Stomach (tissue), 9 donors: ENCODE results near the gene PTPRT. TPM values are rescaled to one million over a fixed set of nuclear protein-coding genes. Genes with fewer than 3 reads are reported as not detected.

Source experiments
- DNase-seq, 2 donors: peaks; one replicate each; pipeline versions ENCODE4 v3.0.0 to v3.0.0-alpha.2; 2013 to 2019
- H3K27ac ChIP-seq, 5 donors: fragments of 200-600 bp in 4 of 5; sonication (generic) in 4 of 5; one replicate each; pipeline ENCODE4 v1.5.1; 2013 to 2019; ENCODE audit warnings: mild to moderate bottlenecking in 1 of 5, moderate library complexity in 1 of 5
- H3K27me3 ChIP-seq, 3 donors: fragments of 200-600 bp; sonication (generic); one replicate each; pipeline ENCODE4 v1.5.1; 2017 to 2019; ENCODE audit warnings: mixed run types in 1 of 3
- H3K36me3 ChIP-seq, 4 donors: fragments of 200-600 bp; sonication (generic); 1 replicate in 3 of 4; 2 replicates in 1 of 4; pipeline ENCODE4 v1.5.1; 2016 to 2019
- H3K4me1 ChIP-seq, 4 donors: fragments of 200-600 bp; sonication (generic); one replicate each; pipeline ENCODE4 v1.5.1; 2016 to 2019
- H3K4me3 ChIP-seq, 4 donors: fragments of 200-600 bp; sonication (generic) in 3 of 4; one replicate each; pipeline ENCODE4 v1.5.1; 2016 to 2019; ENCODE audit warnings: mild to moderate bottlenecking in 1 of 4
- H3K9me3 ChIP-seq, 4 donors: fragments of 200-600 bp; sonication (generic); one replicate each; pipeline ENCODE4 v1.5.1; 2016 to 2019
- EP300 ChIP-seq: sonication (generic); formaldehyde crosslinking; IDR thresholded peaks from one replicate; pipeline ENCODE4 v1.6.1; 2017; ENCODE audit warnings: antibody characterized with exemption
- POLR2A ChIP-seq, 4 donors: fragments of 450-650 bp; IDR thresholded peaks; one replicate each; pipeline ENCODE4 v1.6.1; 2016; ENCODE audit warnings: antibody characterized with exemption in 4 of 4, control low read depth in 2 of 4, mild to moderate bottlenecking in 1 of 4, moderate library complexity in 1 of 4
- POLR2AphosphoS5 ChIP-seq, 3 donors: sonication (generic); formaldehyde crosslinking; IDR thresholded peaks; one replicate each; pipeline ENCODE4 v1.6.1; 2016; ENCODE audit warnings: antibody characterized with exemption in 3 of 3
- WGBS, 5 donors: extraction: QIAGEN DNeasy Blood & Tissue Kit in 3 of 5; methylation state at CpG; one replicate each; pipeline versions ENCODE4 v1.1.5 to v1.1.7; 2013 to 2018; 5-methylcytosine and 5-hydroxymethylcytosine counted together
- intact Hi-C: fragments of 100-400 bp; cut with DNase I; formaldehyde crosslinking; loops from one replicate; pipeline ENCODE4 v1.15.1; 2023; ENCODE audit warnings: low total_unique reads
- polyA plus RNA-seq, 3 donors: library from polyadenylated mRNA; stranded (reverse); fragments of 200-250 nt; gene quantifications; one replicate each; pipeline ENCODE4 v1.2.3, GENCODE V29; 2013
- total RNA-seq, 5 donors: library from RNA; depleted of rRNA; stranded (reverse); fragments of >200 nt; gene quantifications; one replicate each; pipeline versions ENCODE4 v1.1.0 to v1.2.3, GENCODE V29; 2014 to 2016
- TF ChIP-seq, protein P1 (sequence below), 7 experiments: fragments of 450-650 bp in 4 of 7; fragments of 200-600 bp in 3 of 7; sonication (generic) in 3 of 7; IDR thresholded peaks; one replicate each; pipeline ENCODE4 v1.5.1; 2016 to 2019; ENCODE audit warnings: antibody characterized with exemption in 7 of 7, control low read depth in 2 of 7, mild to moderate bottlenecking in 1 of 7
- donor health status: healthy with polysubstance abuse.
- donor health status: Bipolar disorder and iron deficiency.
- donor health status: healthy.

The PTPRT gene
- total and polyA plus RNA-seq, 8 donors, result 0.05 to 11.6 (median 1.7) TPM; not detected in 2

DNA sequence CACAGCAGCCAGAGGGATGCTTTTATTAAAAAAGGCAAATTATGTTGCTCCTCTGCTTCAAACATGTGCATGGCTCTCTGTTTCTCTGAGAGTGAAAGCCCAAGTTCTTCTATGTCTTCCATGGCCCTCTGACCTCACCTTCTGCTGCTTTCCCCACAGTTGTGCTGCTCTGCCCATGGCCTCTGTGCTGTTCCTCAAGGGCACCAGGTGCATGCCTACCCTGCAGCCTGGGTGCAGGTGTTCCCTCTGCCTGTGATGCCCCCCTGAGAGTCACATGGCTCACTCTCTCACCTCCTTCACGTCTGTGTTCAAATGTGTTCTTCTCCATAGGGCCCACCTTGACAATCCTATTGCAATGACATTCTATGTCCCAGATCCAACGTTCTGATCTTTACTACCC lies 1094.5 kb downstream of the PTPRT start:
- Histone ChIP-seq H3K9me3 (no peaks in the 10 kb centered on the region), H3K4me3 (no peak overlapping the region), H3K4me1 (peaks cover 0 to 4% (median 0%) of the 10 kb centered on the region in 4 donors), H3K27ac (no peak overlapping the region), H3K36me3 (no peaks in the 10 kb centered on the region), H3K27me3 (peaks cover 0 to 9% (median 0%) of the 10 kb centered on the region in 3 donors)
- no peak for TF ChIP-seq POLR2A (IDR thresholded peaks at IDR 0.05)
- no peak for TF ChIP-seq EP300
- TF ChIP-seq, protein P1, sequence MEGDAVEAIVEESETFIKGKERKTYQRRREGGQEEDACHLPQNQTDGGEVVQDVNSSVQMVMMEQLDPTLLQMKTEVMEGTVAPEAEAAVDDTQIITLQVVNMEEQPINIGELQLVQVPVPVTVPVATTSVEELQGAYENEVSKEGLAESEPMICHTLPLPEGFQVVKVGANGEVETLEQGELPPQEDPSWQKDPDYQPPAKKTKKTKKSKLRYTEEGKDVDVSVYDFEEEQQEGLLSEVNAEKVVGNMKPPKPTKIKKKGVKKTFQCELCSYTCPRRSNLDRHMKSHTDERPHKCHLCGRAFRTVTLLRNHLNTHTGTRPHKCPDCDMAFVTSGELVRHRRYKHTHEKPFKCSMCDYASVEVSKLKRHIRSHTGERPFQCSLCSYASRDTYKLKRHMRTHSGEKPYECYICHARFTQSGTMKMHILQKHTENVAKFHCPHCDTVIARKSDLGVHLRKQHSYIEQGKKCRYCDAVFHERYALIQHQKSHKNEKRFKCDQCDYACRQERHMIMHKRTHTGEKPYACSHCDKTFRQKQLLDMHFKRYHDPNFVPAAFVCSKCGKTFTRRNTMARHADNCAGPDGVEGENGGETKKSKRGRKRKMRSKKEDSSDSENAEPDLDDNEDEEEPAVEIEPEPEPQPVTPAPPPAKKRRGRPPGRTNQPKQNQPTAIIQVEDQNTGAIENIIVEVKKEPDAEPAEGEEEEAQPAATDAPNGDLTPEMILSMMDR (IDR thresholded peaks at IDR 0.05), result no peak
- TF ChIP-seq POLR2AphosphoS5 (IDR thresholded peaks at IDR 0.05), result no peak
- intact Hi-C loops, result no loop called here
- WGBS, 5 donors, result 67 to 81% (median 78%) methylated on average over 2 of the region's 2 CpGs
- no peak for DNase-seq

DNA sequence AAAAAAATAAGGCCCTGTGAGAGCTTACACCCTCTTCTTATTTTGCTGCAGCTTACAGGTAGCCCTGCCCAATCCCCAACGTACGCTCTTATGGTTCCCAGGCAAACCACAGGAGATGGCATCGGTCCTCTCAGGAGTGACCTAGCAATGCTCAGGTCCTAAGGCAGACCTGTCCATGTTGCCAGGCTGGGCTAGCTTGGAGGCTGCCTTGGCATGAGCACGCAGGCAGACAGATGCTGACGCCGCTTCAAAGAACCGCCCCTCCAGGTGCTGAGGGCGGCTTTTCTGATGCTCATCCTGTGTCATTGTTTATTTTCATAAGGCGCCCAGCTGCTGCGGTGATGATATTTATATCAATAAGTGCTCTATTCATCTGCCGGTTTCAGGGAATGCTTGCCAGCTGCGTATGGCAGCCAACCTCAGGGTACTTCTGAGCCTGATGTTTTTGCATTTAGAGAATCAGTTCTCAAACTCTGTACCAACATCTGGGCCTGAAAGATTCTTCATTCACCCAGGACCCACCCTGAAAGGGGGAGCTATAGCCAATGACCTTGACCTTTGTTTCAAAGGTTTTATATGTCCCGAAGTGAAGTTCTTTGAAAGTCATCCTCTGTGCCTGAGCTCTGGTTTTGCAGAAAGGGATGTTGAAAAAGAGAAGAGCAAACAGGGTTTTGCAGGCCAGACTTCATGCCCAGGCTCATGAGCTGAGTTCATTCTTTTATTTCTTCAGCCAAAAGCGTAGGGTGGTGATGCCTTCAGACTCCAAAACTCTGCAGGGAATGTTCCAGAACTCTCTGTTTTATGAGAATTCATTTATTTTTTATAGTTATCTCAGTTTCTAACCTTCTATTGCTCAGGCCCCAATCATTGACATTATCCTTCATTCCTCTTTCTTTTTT lies 1095.9 kb downstream of the PTPRT start:
- no peak for TF ChIP-seq POLR2A (IDR thresholded peaks at IDR 0.05)
- TF ChIP-seq EP300, result no peak
- TF ChIP-seq POLR2AphosphoS5 (IDR thresholded peaks at IDR 0.05), result no peak
- TF ChIP-seq, protein P1 (IDR thresholded peaks at IDR 0.05), result no peak
- H3K27me3 ChIP-seq, result peaks cover 0 to 9% (median 0%) of the 10 kb centered on the region in 3 donors
- WGBS, 5 donors, result 69 to 89% (median 81%) methylated on average over 10 to 14 of the region's 14 CpGs
- H3K27ac ChIP-seq, result no peak overlapping the region
- H3K4me3 ChIP-seq, result no peak overlapping the region
- no peaks in the 10 kb centered on the region for H3K4me1 ChIP-seq
- H3K36me3 ChIP-seq, result no peaks in the 10 kb centered on the region
- intact Hi-C loops, result no loop called here
- H3K9me3 ChIP-seq, result no peaks in the 10 kb centered on the region
- DNase-seq, result peak in 1 of 2 donors; percentile 40

DNA sequence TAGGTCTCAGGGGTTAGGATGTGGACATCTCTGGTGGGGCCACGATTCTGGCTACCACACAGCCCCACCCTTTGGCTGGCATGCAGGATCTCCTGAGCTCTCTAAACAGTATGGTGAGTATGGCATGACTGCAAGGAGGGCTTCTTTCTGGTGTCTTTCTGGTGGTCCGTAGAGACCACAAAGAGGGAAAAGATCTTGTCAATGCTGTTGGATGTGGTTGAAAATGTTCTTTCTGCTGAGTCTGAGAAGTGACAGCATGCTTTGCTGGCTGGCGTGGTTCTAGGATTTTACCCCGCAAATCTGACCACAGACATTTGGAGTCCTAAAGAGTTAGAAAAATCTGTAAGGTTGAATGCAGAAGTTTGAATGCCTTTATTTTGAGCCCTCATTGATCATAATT lies 1096.7 kb downstream of the PTPRT start:
- Histone ChIP-seq H3K4me3 (no peak overlapping the region), H3K9me3 (no peaks in the 10 kb centered on the region), H3K4me1 (no peaks in the 10 kb centered on the region), H3K27ac (no peak overlapping the region), H3K36me3 (no peaks in the 10 kb centered on the region), H3K27me3 (peaks cover 0 to 4% (median 0%) of the 10 kb centered on the region in 3 donors)
- TF ChIP-seq POLR2A (IDR thresholded peaks at IDR 0.05) (no peak), EP300 (no peak)
- WGBS, 5 donors, result 49 to 76% (median 64%) methylated on average over 4 of the region's 4 CpGs
- no peak for DNase-seq
- intact Hi-C loops, result no loop called here

DNA sequence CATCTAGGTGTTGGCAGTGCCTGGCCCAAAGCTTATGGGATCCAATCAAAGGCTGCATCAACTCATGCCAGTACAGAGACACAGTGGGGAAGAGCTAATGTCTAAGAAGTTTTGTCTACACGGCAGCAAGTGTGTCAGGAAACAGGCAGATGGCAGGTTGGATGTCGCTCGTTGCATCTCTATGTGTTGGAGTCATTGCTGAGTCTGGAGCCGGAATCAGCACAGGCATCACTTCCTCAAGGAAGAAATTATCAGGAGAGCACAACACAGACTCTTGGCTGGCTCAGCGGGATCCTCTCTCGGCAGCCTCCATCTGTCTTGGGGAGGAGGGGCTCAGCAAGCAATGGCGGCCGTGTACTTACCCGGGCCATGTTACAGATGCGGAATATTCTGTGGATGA lies 1104.3 kb downstream of the PTPRT start:
- Histone ChIP-seq H3K9me3 (no peaks in the 10 kb centered on the region), H3K27ac (no peak overlapping the region), H3K4me3 (no peak overlapping the region), H3K27me3 (no peaks in the 10 kb centered on the region), H3K36me3 (no peaks in the 10 kb centered on the region), H3K4me1 (no peaks in the 10 kb centered on the region)
- no peak for DNase-seq
- no peak for TF ChIP-seq POLR2AphosphoS5 (IDR thresholded peaks at IDR 0.05)
- no peak for TF ChIP-seq POLR2A (IDR thresholded peaks at IDR 0.05)
- no peak for TF ChIP-seq EP300
- TF ChIP-seq, protein P1 (IDR thresholded peaks at IDR 0.05), result no peak
- WGBS, 5 donors, result 79 to 85% (median 83%) methylated on average over 8 to 10 of the region's 10 CpGs
- intact Hi-C loops, result no loop called here

DNA sequence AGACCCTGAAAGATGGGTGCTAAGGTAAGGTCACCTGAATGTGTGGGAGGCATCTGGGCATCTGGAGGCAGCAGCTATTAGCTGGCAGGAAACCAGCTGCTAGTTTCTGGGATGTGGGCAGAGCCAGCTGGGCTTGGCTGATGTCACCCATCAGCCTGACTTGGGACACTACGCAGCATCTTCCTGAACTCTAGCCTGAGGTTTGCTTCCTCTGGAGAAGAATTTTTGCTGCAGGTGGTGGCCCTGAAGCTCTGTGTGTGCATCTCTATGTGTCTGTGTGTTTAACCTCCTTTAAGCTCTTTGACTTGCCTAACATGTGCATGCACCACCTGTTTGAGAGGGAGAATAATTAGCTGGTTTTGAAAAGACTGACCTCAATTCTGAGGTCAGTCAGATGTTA lies 1106.4 kb downstream of the PTPRT start:
- H3K27ac ChIP-seq, result no peak overlapping the region
- intact Hi-C loops, result no loop called here
- H3K9me3 ChIP-seq, result no peaks in the 10 kb centered on the region
- peak in 1 of 2 donors; percentile 12 for DNase-seq
- no peak for TF ChIP-seq POLR2AphosphoS5 (IDR thresholded peaks at IDR 0.05)
- TF ChIP-seq, protein P1 (IDR thresholded peaks at IDR 0.05), result no peak
- no peak for TF ChIP-seq POLR2A (IDR thresholded peaks at IDR 0.05)
- TF ChIP-seq EP300, result no peak
- H3K36me3 ChIP-seq, result no peaks in the 10 kb centered on the region
- H3K4me1 ChIP-seq, result no peaks in the 10 kb centered on the region
- no peak overlapping the region for H3K4me3 ChIP-seq
- no peaks in the 10 kb centered on the region for H3K27me3 ChIP-seq
- 23 to 89% (median 79%) methylated on average over 1 of the region's 1 CpG for WGBS, 5 donors
